ENCODE results near the gene EIF2B4.

EIF2B4 gene

DNA sequence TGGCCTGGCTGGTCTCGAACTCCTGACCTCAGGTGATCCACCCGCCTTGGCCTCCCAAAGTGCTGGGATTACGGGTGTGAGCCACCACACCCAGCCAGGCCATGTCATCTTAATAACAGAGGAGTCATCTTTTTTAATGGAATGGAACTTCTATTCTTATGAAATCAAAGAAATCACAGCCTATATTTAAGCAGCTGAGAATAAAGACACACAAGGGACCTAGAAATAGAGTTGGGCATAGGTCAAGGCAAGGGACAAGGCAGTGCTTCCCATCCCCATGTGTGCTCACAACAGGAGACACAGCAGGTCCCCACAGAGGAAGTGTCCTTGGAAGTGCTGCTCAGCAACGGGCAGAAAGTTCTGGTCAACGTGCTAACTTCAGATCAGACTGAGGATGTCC, 3.4 kb upstream of the EIF2B4 start:
- DNase-seq (ENCODE audit: extremely low spot score): no peak
- TF ChIP-seq SUZ12 (IDR thresholded peaks at IDR 0.05) (no peak), L3MBTL2 (conservative IDR thresholded peaks at IDR 0.05) (no peak), ARNT (IDR thresholded peaks at IDR 0.05) (no peak), TARDBP (IDR thresholded peaks at IDR 0.05) (no peak), ELF4 (IDR thresholded peaks at IDR 0.05) (no peak), SP1 (IDR thresholded peaks at IDR 0.05) (no peak), ZNF384 (IDR thresholded peaks at IDR 0.05) (no peak)
- TF ChIP-seq, protein P1, sequence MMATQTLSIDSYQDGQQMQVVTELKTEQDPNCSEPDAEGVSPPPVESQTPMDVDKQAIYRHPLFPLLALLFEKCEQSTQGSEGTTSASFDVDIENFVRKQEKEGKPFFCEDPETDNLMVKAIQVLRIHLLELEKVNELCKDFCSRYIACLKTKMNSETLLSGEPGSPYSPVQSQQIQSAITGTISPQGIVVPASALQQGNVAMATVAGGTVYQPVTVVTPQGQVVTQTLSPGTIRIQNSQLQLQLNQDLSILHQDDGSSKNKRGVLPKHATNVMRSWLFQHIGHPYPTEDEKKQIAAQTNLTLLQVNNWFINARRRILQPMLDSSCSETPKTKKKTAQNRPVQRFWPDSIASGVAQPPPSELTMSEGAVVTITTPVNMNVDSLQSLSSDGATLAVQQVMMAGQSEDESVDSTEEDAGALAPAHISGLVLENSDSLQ (IDR thresholded peaks at IDR 0.05): no peak
- ChIA-PET POLR2A (interaction anchor here (1.7 to 3.4 kb wide), 2 partner anchors 11 to 17 kb away, joined by 3 to 21 read pairs; partner anchors contain the start of gene GTF3C2), CTCF (no interaction called here)

- ChIA-PET CTCF (no interaction called here), POLR2A (interaction anchor here (3.4 kb wide), 1 partner anchor 16 kb away, joined by 21 read pairs; the partner anchor contains the start of gene GTF3C2)
- no peak for DNase-seq (ENCODE audit: extremely low spot score)
- TF ChIP-seq FOXM1 (IDR thresholded peaks at IDR 0.05; ENCODE audit: borderline replicate concordance): no peak
- TF ChIP-seq, protein P1 (IDR thresholded peaks at IDR 0.05): no peak
- TF ChIP-seq L3MBTL2 (conservative IDR thresholded peaks at IDR 0.05): no peak
- TF ChIP-seq LEF1 (IDR thresholded peaks at IDR 0.05; ENCODE audit: borderline replicate concordance): no peak
These were observed 2.8 kb upstream of the EIF2B4 start for GRCh38 chr2:27372937-27373336.

GRCh38 chr2:27370816-27371620, 880 bp upstream of the EIF2B4 start:
- TF ChIP-seq SP1 (IDR thresholded peaks at IDR 0.05) (no peak), NFRKB (IDR thresholded peaks at IDR 0.05) (no peak), L3MBTL2 (conservative IDR thresholded peaks at IDR 0.05) (peak; percentile 88), HDGF (IDR thresholded peaks at IDR 0.05; ENCODE audit: borderline replicate concordance) (no peak)
- ChIA-PET POLR2A (interaction anchor here (0.9 to 3.4 kb wide), 5 partner anchors 9 to 48 kb away, joined by 3 to 21 read pairs (median 6); partner anchors contain the start of genes GTF3C2, MPV17, PPM1G and ZNF513), CTCF (interaction anchor here (1.0 kb wide), 1 partner anchor 68 kb away, joined by 3 read pairs; no protein-coding TSS in a partner anchor)
- no peak for DNase-seq (ENCODE audit: extremely low spot score)

DNA sequence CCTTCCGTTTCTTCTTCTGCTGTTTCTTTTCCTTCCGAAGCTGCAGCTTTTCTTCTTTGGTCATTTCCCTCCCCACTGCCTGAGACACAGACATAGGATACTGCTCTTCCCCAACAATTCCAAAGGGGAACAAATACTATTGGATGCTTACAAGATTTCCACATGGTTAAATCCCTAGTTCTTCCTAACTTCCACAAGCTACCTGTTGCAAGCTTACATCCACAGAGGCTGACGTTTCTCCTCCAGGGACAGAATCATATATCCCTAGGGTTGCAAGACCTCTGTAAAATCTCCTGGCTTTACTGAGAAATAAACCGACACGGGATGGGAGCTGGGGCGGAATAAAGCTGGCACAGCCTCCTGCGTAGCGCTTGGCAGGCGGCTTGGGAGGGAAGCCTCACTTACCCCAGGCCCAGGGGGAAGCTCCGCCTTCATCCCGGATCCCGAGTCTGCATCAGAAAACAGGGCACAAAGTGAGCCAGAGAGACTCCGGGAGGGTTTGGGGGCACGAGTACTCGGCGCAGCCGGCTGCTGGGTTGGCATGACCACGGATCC, 590 bp downstream of the EIF2B4 start:
- CTCF ChIA-PET: interaction anchor here (0.9 kb wide), 1 partner anchor 11 kb away, joined by 3 read pairs; the partner anchor contains the start of gene ZNF513

GRCh38 chr2:27363933-27364332, 6.2 kb downstream of the EIF2B4 start:
- CTCF ChIA-PET: no interaction called here
- POLR2A ChIA-PET: no interaction called here
- no peak for DNase-seq (ENCODE audit: extremely low spot score)
- no peak for TF ChIP-seq BHLHE40 (IDR thresholded peaks at IDR 0.05; ENCODE audit: borderline replicate concordance)
- TF ChIP-seq ELF4 (IDR thresholded peaks at IDR 0.05): no peak
- no peak for TF ChIP-seq ZNF384 (IDR thresholded peaks at IDR 0.05)
- TF ChIP-seq SP1 (IDR thresholded peaks at IDR 0.05): no peak
- no peak for TF ChIP-seq FOXK2 (IDR thresholded peaks at IDR 0.05)
- no peak for TF ChIP-seq L3MBTL2 (conservative IDR thresholded peaks at IDR 0.05)
- TF ChIP-seq CTBP1 (IDR thresholded peaks at IDR 0.05; ENCODE audit: borderline replicate concordance): no peak
- TF ChIP-seq FOXA1 (IDR thresholded peaks at IDR 0.05): no peak
- no peak for TF ChIP-seq NFRKB (IDR thresholded peaks at IDR 0.05)
- no peak for TF ChIP-seq LEF1 (IDR thresholded peaks at IDR 0.05; ENCODE audit: borderline replicate concordance)
- TF ChIP-seq, protein P1 (IDR thresholded peaks at IDR 0.05): no peak
- no peak for TF ChIP-seq ARNT (IDR thresholded peaks at IDR 0.05)
- no peak for TF ChIP-seq HDGF (IDR thresholded peaks at IDR 0.05; ENCODE audit: borderline replicate concordance)

More for the DNA sequence above, 590 bp downstream of the EIF2B4 start:
- POLR2A ChIA-PET: interaction anchor here (1.0 to 1.9 kb wide), 12 partner anchors 9 to 59 kb away, joined by 3 to 25 read pairs (median 4); partner anchors contain the start of genes GTF3C2, MPV17, NRBP1 and PPM1G
- peak; percentile 62 for DNase-seq (ENCODE audit: extremely low spot score)
- TF ChIP-seq FOXM1 (IDR thresholded peaks at IDR 0.05; ENCODE audit: borderline replicate concordance): no peak
- TF ChIP-seq BHLHE40 (IDR thresholded peaks at IDR 0.05; ENCODE audit: borderline replicate concordance): no peak
- TF ChIP-seq CTBP1 (IDR thresholded peaks at IDR 0.05; ENCODE audit: borderline replicate concordance): no peak
- no peak for TF ChIP-seq FOXA1 (IDR thresholded peaks at IDR 0.05)
- no peak for TF ChIP-seq ARNT (IDR thresholded peaks at IDR 0.05)
- TF ChIP-seq, protein P1 (IDR thresholded peaks at IDR 0.05): no peak
- no peak for TF ChIP-seq FOXK2 (IDR thresholded peaks at IDR 0.05)
- no peak for TF ChIP-seq ZNF384 (IDR thresholded peaks at IDR 0.05)
- TF ChIP-seq HDGF (IDR thresholded peaks at IDR 0.05; ENCODE audit: borderline replicate concordance): no peak
- no peak for TF ChIP-seq ELF4 (IDR thresholded peaks at IDR 0.05)
- no peak for TF ChIP-seq NFRKB (IDR thresholded peaks at IDR 0.05)
- TF ChIP-seq TARDBP (IDR thresholded peaks at IDR 0.05): no peak
- no peak for TF ChIP-seq SP1 (IDR thresholded peaks at IDR 0.05)
- TF ChIP-seq L3MBTL2 (conservative IDR thresholded peaks at IDR 0.05): no peak
- TF ChIP-seq SUZ12 (IDR thresholded peaks at IDR 0.05): no peak
- no peak for TF ChIP-seq LEF1 (IDR thresholded peaks at IDR 0.05; ENCODE audit: borderline replicate concordance)
